B cell (primary cell): ENCODE results near the gene NMNAT2. TPM values are rescaled to one million over a fixed set of nuclear protein-coding genes. Genes with fewer than 3 reads are reported as not detected.

ENCODE experiments used
- ATAC-seq: fragments of 200-7000 bp; cut with Tn5 transposase; one replicate; pipeline ENCODE4 v1.10.0; 2021; ENCODE audit warnings: low read depth, mild to moderate bottlenecking, moderate number of reproducible peaks, moderate library complexity
- CTCF ChIA-PET: fragments of 350-600 bp; sonication (Branson Sonifier 250); formaldehyde crosslinking; loops from one replicate; lab custom pipeline; 2021; ENCODE audit warnings: antibody characterized with exemption, inconsistent platforms; lab: Charles Lee
- POLR2A ChIA-PET: fragments of 350-600 bp; sonication (Branson Sonifier 250); formaldehyde crosslinking; loops from one replicate; lab custom pipeline; 2021; ENCODE audit warnings: antibody characterized with exemption; lab: Charles Lee
- DNase-seq: peaks from one replicate; pipeline ENCODE4 v3.0.0; 2013
- H2AFZ ChIP-seq: 2 replicates; pipeline ENCODE4 v1.6.1; 2012; ENCODE audit warnings: mild to moderate bottlenecking, low read depth, low read length; ENCODE audit not compliant: insufficient read depth, poor library complexity, severe bottlenecking
- H3K27ac ChIP-seq, 2 donors: 1 replicate in 1 of 2; 2 replicates in 1 of 2; pipeline ENCODE4 v1.5.1; 2012 to 2013; ENCODE audit warnings: low read length in 2 of 2, mild to moderate bottlenecking in 2 of 2, moderate library complexity in 1 of 2
- H3K27me3 ChIP-seq, 4 experiments: fragments of 200-600 bp in 1 of 4; sonication (generic) in 1 of 4; replicated peaks in 1 of 4; 1 replicate in 2 of 4; 2 replicates in 2 of 4; pipeline versions ENCODE4 v1.6.1 to v1.7.0; 2013 to 2016; ENCODE audit warnings: low read length in 3 of 4, mild to moderate bottlenecking in 2 of 4, mixed read lengths in 1 of 4, moderate library complexity in 1 of 4; ENCODE audit not compliant: insufficient read depth in 4 of 4, control insufficient read depth in 3 of 4; ENCODE audit errors: control extremely low read depth in 1 of 4
- H3K36me3 ChIP-seq, 2 experiments: replicated peaks in 1 of 2; 1 replicate in 1 of 2; 2 replicates in 1 of 2; pipeline versions ENCODE4 v1.6.1 to v1.7.1; 2013; ENCODE audit warnings: low read length in 1 of 2; ENCODE audit not compliant: insufficient read depth in 2 of 2, control insufficient read depth in 1 of 2; ENCODE audit errors: control extremely low read depth in 1 of 2, extremely low read depth in 1 of 2
- H3K4me1 ChIP-seq, 2 donors: fragments of 200-600 bp in 1 of 2; sonication (generic) in 1 of 2; 1 replicate in 1 of 2; 2 replicates in 1 of 2; pipeline versions ENCODE4 v1.5.1 to v1.6.1; 2013 to 2017; ENCODE audit warnings: low read length in 2 of 2; ENCODE audit not compliant: control insufficient read depth in 2 of 2, insufficient read depth in 2 of 2
- H3K4me2 ChIP-seq: replicated peaks from 2 replicates; pipeline ENCODE3; 2012; ENCODE audit warnings: mild to moderate bottlenecking, low read depth, low read length; ENCODE audit not compliant: poor library complexity, severe bottlenecking
- H3K4me3 ChIP-seq, 5 experiments: fragments of 200-600 bp in 1 of 5; sonication (generic) in 1 of 5; 1 replicate in 3 of 5; 2 replicates in 2 of 5; pipeline versions ENCODE4 v1.5.1 to v1.7.0; 2011 to 2016; ENCODE audit warnings: low read length in 4 of 5, mild to moderate bottlenecking in 4 of 5, low read depth in 2 of 5, control low read depth in 1 of 5, moderate library complexity in 1 of 5; ENCODE audit not compliant: insufficient read depth in 1 of 5; ENCODE audit errors: control extremely low read depth in 1 of 5, extremely low read depth in 1 of 5
- H3K79me2 ChIP-seq: fragments of 200-600 bp; sonication (generic); one replicate; pipeline ENCODE4 v1.6.0; 2016; ENCODE audit warnings: low read length; ENCODE audit not compliant: control insufficient read depth, insufficient read depth
- H3K9ac ChIP-seq: fragments of 200-600 bp; sonication (generic); 2 replicates; pipeline ENCODE4 v1.6.1; 2017; ENCODE audit warnings: mild to moderate bottlenecking, low read length, moderate library complexity
- H3K9me3 ChIP-seq, 3 donors: one replicate each; pipeline versions ENCODE4 v1.6.1 to v1.7.1; 2013; ENCODE audit warnings: low read length in 2 of 3; ENCODE audit not compliant: control insufficient read depth in 2 of 3, insufficient read depth in 1 of 3; ENCODE audit errors: control extremely low read depth in 1 of 3
- H4K20me1 ChIP-seq: 2 replicates; pipeline ENCODE4 v1.6.0; 2012; ENCODE audit warnings: mild to moderate bottlenecking, low read length; ENCODE audit not compliant: insufficient read depth, control insufficient read depth, poor library complexity, severe bottlenecking
- H3K27ac Mint-ChIP-seq: one replicate; pipeline ENCODE4 v1.8.0; 2021; ENCODE audit warnings: mixed read lengths
- H3K27me3 Mint-ChIP-seq: one replicate; pipeline ENCODE4 v1.8.0; 2021; ENCODE audit warnings: mixed read lengths
- H3K4me1 Mint-ChIP-seq: one replicate; pipeline ENCODE4 v1.8.0; 2021; ENCODE audit warnings: mixed read lengths
- H3K4me3 Mint-ChIP-seq: one replicate; pipeline ENCODE4 v1.8.0; 2021; ENCODE audit warnings: mixed read lengths
- H3K9me3 Mint-ChIP-seq: one replicate; pipeline ENCODE4 v1.8.0; 2022; ENCODE audit warnings: mixed read lengths; ENCODE audit not compliant: insufficient read depth
- EZH2 ChIP-seq: IDR thresholded peaks from 2 replicates; pipeline ENCODE4 v1.6.1; 2012; ENCODE audit warnings: borderline replicate concordance, low read depth, mild to moderate bottlenecking, moderate library complexity, low read length; ENCODE audit not compliant: insufficient read depth, poor library complexity, severe bottlenecking
- WGBS: methylation state at CpG from one replicate; pipeline ENCODE4 v1.1.5; 2013; ENCODE audit warnings: missing lambda C conversion rate; ENCODE audit not compliant: insufficient coverage; 5-methylcytosine and 5-hydroxymethylcytosine counted together
- intact Hi-C: fragments of 100-400 bp; cut with micrococcal nuclease; formaldehyde crosslinking; loops from one replicate; pipeline ENCODE4 v1.10.0; 2022
- polyA plus RNA-seq: library from polyadenylated mRNA; depleted of rRNA; stranded (reverse); fragments of >200 nt; gene quantifications from 2 replicates; pipeline ENCODE4 v1.2.3, GENCODE V29; 2012
- total RNA-seq, 2 donors: library from RNA; stranded (reverse); fragments of 120-200 nt in 1 of 2; gene quantifications; 1 replicate in 1 of 2; 2 replicates in 1 of 2; pipeline versions ENCODE4 v1.2.3 to v1.2.4, GENCODE V29; 2013 to 2022
- TF ChIP-seq, protein P1 (sequence below): fragments of 200-600 bp; IDR thresholded peaks from one replicate; pipeline ENCODE4 v1.8.0; 2022; ENCODE audit warnings: antibody characterized with exemption, mild to moderate bottlenecking

Gene NMNAT2
- total and polyA plus RNA-seq, 2 donors (not counting 1 experiment from before 2014, with no cell fraction given), result not detected

DNA sequence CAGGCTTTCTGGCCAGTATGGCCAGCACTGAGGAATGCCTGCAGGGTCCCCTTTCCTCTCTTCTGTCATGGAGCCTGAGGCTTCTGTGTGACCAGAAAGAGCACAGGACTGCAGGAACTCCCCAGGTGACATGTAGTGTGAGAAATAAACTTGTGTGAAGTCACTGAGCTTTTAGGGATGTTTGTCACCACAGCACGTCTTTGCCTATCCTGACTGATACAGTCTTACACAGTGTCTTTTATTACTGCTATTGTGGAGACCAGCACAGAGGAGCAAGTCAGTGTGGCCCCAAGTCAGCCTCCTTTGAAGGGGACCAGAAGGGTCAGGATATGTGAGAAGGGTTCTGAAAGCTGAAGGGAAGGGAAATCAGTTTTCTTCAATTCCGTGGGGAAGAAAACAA lies 129.6 kb downstream of the NMNAT2 start:
- H3K4me1 Mint-ChIP-seq, result no peaks in the 10 kb centered on the region
- H2AFZ ChIP-seq, result no peak overlapping the region
- H3K36me3 ChIP-seq, result no peaks in the 10 kb centered on the region
- peaks cover 0 to 5% (median 0%) of the 10 kb centered on the region in 3 donors for H3K9me3 ChIP-seq
- no peak overlapping the region for H3K27ac ChIP-seq
- no peak overlapping the region for H3K27ac Mint-ChIP-seq
- no peaks in the 10 kb centered on the region for H3K79me2 ChIP-seq
- no peak overlapping the region for H3K4me2 ChIP-seq
- ChIA-PET POLR2A (no interaction called here), CTCF (interaction anchor here (3.2 kb wide), 1 partner anchor 11 kb away, joined by 11 read pairs; no protein-coding TSS in a partner anchor)
- no peak overlapping the region for H3K4me3 Mint-ChIP-seq
- TF ChIP-seq, protein P1, sequence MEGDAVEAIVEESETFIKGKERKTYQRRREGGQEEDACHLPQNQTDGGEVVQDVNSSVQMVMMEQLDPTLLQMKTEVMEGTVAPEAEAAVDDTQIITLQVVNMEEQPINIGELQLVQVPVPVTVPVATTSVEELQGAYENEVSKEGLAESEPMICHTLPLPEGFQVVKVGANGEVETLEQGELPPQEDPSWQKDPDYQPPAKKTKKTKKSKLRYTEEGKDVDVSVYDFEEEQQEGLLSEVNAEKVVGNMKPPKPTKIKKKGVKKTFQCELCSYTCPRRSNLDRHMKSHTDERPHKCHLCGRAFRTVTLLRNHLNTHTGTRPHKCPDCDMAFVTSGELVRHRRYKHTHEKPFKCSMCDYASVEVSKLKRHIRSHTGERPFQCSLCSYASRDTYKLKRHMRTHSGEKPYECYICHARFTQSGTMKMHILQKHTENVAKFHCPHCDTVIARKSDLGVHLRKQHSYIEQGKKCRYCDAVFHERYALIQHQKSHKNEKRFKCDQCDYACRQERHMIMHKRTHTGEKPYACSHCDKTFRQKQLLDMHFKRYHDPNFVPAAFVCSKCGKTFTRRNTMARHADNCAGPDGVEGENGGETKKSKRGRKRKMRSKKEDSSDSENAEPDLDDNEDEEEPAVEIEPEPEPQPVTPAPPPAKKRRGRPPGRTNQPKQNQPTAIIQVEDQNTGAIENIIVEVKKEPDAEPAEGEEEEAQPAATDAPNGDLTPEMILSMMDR, result no peak
- TF ChIP-seq EZH2, result no peak
- H3K27me3 ChIP-seq, result no peaks in the 10 kb centered on the region
- no peaks in the 10 kb centered on the region for H3K9me3 Mint-ChIP-seq
- ATAC-seq, result no peak
- no peak overlapping the region for H3K4me3 ChIP-seq
- no peak overlapping the region for H3K9ac ChIP-seq
- no peaks in the 10 kb centered on the region for H3K4me1 ChIP-seq
- no peak for DNase-seq
- H4K20me1 ChIP-seq, result no peaks in the 10 kb centered on the region
- WGBS, result 89% methylated on average over 1 of the region's 2 CpGs
- H3K27me3 Mint-ChIP-seq, result peaks cover 22% of the 10 kb centered on the region
- intact Hi-C loops, result no loop called here

DNA sequence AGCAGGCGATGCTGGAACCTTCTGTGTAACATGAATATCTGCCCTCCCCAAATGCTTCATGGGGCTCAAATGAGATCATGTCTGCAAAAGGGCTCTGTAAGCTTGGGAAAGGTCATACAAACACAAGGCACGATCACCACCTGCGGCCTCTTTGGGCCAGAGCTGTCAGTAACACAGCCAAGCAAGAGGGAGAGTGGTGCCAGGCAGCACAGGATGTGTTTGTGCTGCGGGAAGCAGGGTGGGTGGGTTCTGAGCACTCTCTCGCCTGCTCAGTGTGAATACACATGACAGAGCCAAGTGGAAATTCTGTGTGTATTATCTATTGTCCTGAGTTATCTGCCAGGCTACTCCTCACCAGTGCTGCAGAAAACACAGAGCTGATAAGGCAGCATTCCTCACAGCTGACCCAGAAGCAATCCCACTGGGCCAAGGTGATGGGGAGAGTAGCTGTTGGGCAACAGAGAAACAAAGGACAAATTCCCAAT lies 130.9 kb downstream of the NMNAT2 start:
- H3K9ac ChIP-seq, result no peak overlapping the region
- H3K27ac ChIP-seq, result no peak overlapping the region
- Mint-ChIP-seq H3K27me3 (peaks cover 23% of the 10 kb centered on the region), H3K9me3 (no peaks in the 10 kb centered on the region), H3K4me1 (no peaks in the 10 kb centered on the region), H3K4me3 (no peak overlapping the region), H3K27ac (no peak overlapping the region)
- no peaks in the 10 kb centered on the region for H3K27me3 ChIP-seq
- WGBS, result 89% methylated on average over 4 of the region's 5 CpGs
- H3K4me2 ChIP-seq, result no peak overlapping the region
- no peak for DNase-seq
- H3K9me3 ChIP-seq, result peaks cover 0 to 5% (median 0%) of the 10 kb centered on the region in 3 donors
- no peak for TF ChIP-seq EZH2
- TF ChIP-seq, protein P1, result no peak
- ChIA-PET POLR2A (no interaction called here), CTCF (interaction anchor here (1.1 to 3.2 kb wide), 2 partner anchors 10 to 40 kb away, joined by 3 to 11 read pairs; no protein-coding TSS in a partner anchor)
- no peak for ATAC-seq
- H3K79me2 ChIP-seq, result no peaks in the 10 kb centered on the region
- H3K36me3 ChIP-seq, result no peaks in the 10 kb centered on the region
- no peak overlapping the region for H2AFZ ChIP-seq
- intact Hi-C loops, result no loop called here
- no peaks in the 10 kb centered on the region for H4K20me1 ChIP-seq
- H3K4me1 ChIP-seq, result no peaks in the 10 kb centered on the region
- no peak overlapping the region for H3K4me3 ChIP-seq
